Progenitor cell of endocrine pancreas (in vitro differentiated cells): Measurements from ENCODE around the gene CPM. TPM values are rescaled to one million over a fixed set of nuclear protein-coding genes. Genes with fewer than 3 reads are reported as not detected.

ENCODE experiments used
- DNase-seq: peaks from one replicate; pipeline ENCODE4 v3.0.0; 2021; ENCODE audit warnings: low spot score; ENCODE audit not compliant: unreplicated experiment
- H3K27ac Mint-ChIP-seq: 2 replicates; pipeline ENCODE4 v1.8.0; 2021; ENCODE audit warnings: mild to moderate bottlenecking, moderate library complexity, mixed read lengths
- H3K27me3 Mint-ChIP-seq: 2 replicates; pipeline ENCODE4 v1.8.0; 2021; ENCODE audit warnings: mixed read lengths
- H3K36me3 Mint-ChIP-seq: 2 replicates; pipeline ENCODE4 v1.8.0; 2022; ENCODE audit warnings: mixed read lengths; ENCODE audit not compliant: insufficient read depth
- H3K4me1 Mint-ChIP-seq: 2 replicates; pipeline ENCODE4 v1.8.0; 2021; ENCODE audit warnings: low read depth, mixed read lengths
- H3K4me3 Mint-ChIP-seq: 2 replicates; pipeline ENCODE4 v1.8.0; 2021; ENCODE audit warnings: low read depth, mild to moderate bottlenecking, moderate library complexity, mixed read lengths
- H3K9me3 Mint-ChIP-seq: 2 replicates; pipeline ENCODE4 v1.8.0; 2021; ENCODE audit warnings: low read depth, mixed read lengths
- total RNA-seq: library from RNA; stranded (reverse); gene quantifications from 2 replicates; pipeline ENCODE4 v1.2.1, GENCODE V29; 2021
- TF ChIP-seq, protein P1 (sequence below): fragments of 200-600 bp; sonication (generic); IDR thresholded peaks from one replicate; pipeline ENCODE4 v1.5.0; 2021; ENCODE audit warnings: antibody characterized with exemption, mild to moderate bottlenecking; ENCODE audit not compliant: unreplicated experiment

Gene CPM
- total RNA-seq, 1 donor from 2014 or later: 28.0 TPM

DNA sequence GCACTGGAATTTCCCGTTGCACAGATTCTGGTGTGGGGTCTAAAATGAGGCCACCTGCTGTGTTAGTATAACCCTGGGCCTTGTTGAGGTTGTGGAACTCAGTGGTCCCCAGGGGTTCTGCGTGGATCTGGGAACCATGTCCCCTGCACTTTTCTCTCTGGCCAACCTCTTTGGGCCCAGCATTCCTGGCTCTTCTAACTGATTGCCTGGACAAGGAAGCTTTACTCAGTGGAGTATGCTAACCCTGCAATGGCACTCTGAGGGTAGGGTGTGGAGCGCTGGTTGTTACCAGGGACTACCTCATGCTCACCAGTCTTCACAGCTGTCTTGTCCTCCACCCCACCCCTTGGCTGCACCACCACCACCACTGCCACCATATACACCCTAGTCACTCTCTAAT, 39.2 kb downstream of the CPM start:
- H3K4me3 Mint-ChIP-seq: no peak overlapping the region
- peaks cover 3% of the 10 kb centered on the region for H3K4me1 Mint-ChIP-seq
- no peak for DNase-seq
- H3K27ac Mint-ChIP-seq: no peak overlapping the region
- TF ChIP-seq, protein P1, sequence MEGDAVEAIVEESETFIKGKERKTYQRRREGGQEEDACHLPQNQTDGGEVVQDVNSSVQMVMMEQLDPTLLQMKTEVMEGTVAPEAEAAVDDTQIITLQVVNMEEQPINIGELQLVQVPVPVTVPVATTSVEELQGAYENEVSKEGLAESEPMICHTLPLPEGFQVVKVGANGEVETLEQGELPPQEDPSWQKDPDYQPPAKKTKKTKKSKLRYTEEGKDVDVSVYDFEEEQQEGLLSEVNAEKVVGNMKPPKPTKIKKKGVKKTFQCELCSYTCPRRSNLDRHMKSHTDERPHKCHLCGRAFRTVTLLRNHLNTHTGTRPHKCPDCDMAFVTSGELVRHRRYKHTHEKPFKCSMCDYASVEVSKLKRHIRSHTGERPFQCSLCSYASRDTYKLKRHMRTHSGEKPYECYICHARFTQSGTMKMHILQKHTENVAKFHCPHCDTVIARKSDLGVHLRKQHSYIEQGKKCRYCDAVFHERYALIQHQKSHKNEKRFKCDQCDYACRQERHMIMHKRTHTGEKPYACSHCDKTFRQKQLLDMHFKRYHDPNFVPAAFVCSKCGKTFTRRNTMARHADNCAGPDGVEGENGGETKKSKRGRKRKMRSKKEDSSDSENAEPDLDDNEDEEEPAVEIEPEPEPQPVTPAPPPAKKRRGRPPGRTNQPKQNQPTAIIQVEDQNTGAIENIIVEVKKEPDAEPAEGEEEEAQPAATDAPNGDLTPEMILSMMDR: no peak
- peaks cover 4% of the 10 kb centered on the region for H3K36me3 Mint-ChIP-seq
- H3K9me3 Mint-ChIP-seq: no peaks in the 10 kb centered on the region
- no peaks in the 10 kb centered on the region for H3K27me3 Mint-ChIP-seq

DNA sequence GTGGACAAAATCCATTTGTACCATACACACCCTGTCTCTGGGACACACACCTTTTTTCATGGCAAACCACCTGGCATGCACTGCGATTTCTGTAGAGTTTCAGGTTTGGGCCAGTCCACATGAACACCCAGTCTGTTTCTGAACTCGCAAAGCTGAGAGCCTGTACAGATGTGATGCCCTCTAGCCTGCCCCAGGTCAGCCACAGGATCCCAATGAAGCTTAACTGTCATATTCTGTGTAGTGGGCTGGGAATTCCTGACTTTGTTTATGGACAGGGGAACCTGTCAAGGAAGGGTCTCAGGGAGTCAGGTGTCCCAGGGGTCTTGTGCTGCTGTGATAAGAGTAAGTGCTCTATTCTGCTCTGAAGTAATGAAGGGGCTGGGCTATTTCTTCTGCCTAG, 39.8 kb downstream of the CPM start:
- TF ChIP-seq, protein P1: no peak
- no peak overlapping the region for H3K4me3 Mint-ChIP-seq

GRCh38 chr12:68891141-68891540, 41.8 kb downstream of the CPM start:
- TF ChIP-seq, protein P1: no peak
- Mint-ChIP-seq H3K27ac (no peak overlapping the region), H3K27me3 (no peaks in the 10 kb centered on the region), H3K36me3 (peaks cover 4% of the 10 kb centered on the region), H3K9me3 (no peaks in the 10 kb centered on the region), H3K4me3 (no peak overlapping the region), H3K4me1 (peaks cover 4% of the 10 kb centered on the region)
- DNase-seq: no peak

More for the DNA sequence above, 39.8 kb downstream of the CPM start:
- no peak overlapping the region for H3K27ac Mint-ChIP-seq
- peaks cover 6% of the 10 kb centered on the region for H3K4me1 Mint-ChIP-seq
- H3K36me3 Mint-ChIP-seq: peaks cover 4% of the 10 kb centered on the region
- no peak for DNase-seq
- H3K9me3 Mint-ChIP-seq: no peaks in the 10 kb centered on the region
- H3K27me3 Mint-ChIP-seq: no peaks in the 10 kb centered on the region

DNA sequence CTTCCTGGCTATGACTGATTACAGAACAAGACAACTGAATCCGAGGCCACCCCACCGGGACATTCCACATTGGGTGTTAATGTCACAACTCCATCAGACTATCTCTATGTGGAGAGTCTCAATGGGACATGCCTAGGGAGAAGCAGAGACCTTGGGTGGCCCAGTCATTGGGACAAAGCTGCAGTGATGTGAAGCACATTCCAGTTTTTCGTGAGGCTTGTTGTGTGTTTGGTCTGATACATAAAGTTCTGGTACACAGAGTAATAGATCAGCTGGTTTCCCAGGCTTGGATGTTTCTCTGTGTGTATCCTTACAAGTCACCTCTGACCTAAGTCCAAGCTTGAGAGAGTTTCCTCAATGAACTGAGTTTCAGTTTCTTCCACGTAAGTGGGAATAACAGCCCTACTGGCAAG, 42.3 kb downstream of the CPM start:
- H3K36me3 Mint-ChIP-seq: peaks cover 4% of the 10 kb centered on the region
- DNase-seq: no peak
- no peak overlapping the region for H3K27ac Mint-ChIP-seq
- H3K27me3 Mint-ChIP-seq: no peaks in the 10 kb centered on the region
- peaks cover 4% of the 10 kb centered on the region for H3K4me1 Mint-ChIP-seq
- TF ChIP-seq, protein P1: no peak
- H3K9me3 Mint-ChIP-seq: no peaks in the 10 kb centered on the region
- H3K4me3 Mint-ChIP-seq: no peak overlapping the region

GRCh38 chr12:68888243-68888642, 44.7 kb downstream of the CPM start:
- TF ChIP-seq, protein P1: no peak
- no peak overlapping the region for H3K27ac Mint-ChIP-seq

More at GRCh38 chr12:68888243-68888642, 44.7 kb downstream of the CPM start:
- H3K4me1 Mint-ChIP-seq: peaks cover 4% of the 10 kb centered on the region
- no peaks in the 10 kb centered on the region for H3K27me3 Mint-ChIP-seq
- no peak overlapping the region for H3K4me3 Mint-ChIP-seq
- H3K9me3 Mint-ChIP-seq: no peaks in the 10 kb centered on the region
- peaks cover 3% of the 10 kb centered on the region for H3K36me3 Mint-ChIP-seq
- no peak for DNase-seq
